HG03460 (cell line): Measurements from ENCODE around the gene SNRNP25.
A peak's percentile ranks its signal among the peaks of the same experiment; 100 is the strongest.

Source experiments
- ATAC-seq: cut with Tn5 transposase; IDR thresholded peaks from one replicate; pipeline ENCODE4 v1.9.1; 2021; ENCODE audit not compliant: unreplicated experiment

The SNRNP25 gene

DNA sequence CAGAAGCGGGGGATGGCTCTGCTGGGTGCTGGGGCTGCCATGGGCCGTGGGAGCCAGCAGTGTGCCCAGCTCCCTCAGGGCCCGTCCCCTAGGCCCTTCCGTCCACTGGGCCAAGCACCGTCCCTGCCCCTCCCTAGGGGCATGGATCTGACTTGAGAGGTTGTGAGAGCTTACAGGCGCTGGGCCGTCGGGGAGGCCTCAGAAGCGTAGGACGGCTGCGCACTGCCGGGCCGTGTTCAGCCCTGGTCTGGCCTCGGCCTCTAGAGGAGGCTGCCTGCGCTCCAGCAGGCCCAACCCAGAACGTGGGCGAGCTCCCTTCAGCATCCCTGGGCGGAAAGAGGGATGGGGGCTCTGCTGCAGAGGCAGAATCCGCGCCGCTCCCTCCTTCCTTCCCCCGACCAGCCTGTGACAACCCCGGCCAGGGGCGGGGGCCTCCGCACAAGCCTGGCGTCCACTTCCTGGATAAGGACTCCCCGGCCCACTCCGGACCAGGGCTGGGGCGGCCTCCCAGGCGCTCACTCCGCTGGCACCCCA, 23.7 kb downstream of the SNRNP25 start:
- peak; percentile 21 for ATAC-seq

DNA sequence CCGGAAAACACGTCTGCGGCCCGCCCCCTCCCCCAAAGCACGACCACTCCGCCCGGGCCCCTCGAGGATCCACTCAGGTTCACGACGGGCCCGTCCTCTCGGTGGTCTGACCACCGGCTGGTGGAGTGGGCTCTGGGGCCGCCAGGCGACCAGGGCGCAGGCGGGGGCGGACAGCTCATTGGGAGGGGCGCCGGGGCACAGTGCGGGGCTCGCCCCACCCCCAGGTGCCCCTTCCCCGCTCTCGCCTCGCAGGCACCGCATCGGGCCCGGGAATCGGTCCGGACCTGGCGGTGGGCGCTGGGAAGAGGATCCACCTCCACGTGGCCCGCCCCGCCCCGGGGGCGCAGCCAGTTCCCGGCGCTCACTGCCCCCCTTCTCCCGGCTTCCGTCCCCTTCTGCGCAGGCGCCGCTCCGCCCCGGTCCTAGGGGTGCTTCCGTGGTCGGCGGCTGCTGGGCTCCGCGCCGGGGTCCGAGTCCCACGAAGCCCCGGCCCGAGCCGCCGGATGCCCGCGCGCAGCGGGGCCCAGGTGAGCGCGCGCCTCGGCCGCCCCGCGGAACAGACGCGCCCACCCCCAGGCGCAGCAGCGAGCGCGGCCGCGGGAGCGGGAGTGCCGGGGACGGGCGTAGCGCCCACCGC, 24.3 kb downstream of the SNRNP25 start, which contains the start of gene MPG:
Gene MPG (plus strand): TSS at position 419 of the 637 bp plus-strand sequence. CDS start 85 bp downstream, at position 504.
- ATAC-seq = peak; percentile 68

DNA sequence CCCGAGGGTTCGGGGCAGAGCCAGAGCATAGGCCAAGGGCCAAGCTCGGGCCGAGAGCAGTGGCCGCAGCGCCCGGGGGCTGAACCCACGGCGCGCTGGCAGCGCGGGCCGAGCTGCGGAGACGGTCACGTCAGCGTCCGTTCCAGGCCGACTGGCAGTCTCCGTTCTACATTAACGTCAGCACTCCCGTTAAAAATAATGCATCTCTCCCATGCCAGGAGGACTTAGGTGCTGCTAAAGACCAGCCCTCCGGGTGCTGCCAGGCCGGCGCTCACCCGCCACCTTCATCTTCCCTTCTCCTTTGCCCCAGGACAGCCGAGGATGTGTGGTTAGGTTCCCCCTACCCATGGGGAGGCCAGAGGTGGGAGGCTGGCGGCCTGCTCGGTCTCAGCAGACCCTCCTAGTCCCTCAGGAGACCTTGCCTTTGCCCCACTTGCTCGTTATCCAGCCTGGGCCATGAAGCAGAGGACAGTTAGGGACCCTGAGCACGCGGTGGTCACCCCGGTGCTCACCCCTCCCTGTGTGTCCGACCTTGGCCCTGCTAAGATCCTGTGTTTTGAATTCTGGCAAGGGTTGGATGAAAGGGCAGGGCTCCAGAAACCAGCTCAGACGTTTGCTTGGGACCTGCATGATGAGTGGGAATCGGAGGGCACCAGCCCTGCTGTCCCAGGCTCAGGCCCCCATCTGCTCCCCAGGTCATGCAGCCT, 25.0 kb downstream of the SNRNP25 start:
- ATAC-seq = peak; percentile 8

DNA sequence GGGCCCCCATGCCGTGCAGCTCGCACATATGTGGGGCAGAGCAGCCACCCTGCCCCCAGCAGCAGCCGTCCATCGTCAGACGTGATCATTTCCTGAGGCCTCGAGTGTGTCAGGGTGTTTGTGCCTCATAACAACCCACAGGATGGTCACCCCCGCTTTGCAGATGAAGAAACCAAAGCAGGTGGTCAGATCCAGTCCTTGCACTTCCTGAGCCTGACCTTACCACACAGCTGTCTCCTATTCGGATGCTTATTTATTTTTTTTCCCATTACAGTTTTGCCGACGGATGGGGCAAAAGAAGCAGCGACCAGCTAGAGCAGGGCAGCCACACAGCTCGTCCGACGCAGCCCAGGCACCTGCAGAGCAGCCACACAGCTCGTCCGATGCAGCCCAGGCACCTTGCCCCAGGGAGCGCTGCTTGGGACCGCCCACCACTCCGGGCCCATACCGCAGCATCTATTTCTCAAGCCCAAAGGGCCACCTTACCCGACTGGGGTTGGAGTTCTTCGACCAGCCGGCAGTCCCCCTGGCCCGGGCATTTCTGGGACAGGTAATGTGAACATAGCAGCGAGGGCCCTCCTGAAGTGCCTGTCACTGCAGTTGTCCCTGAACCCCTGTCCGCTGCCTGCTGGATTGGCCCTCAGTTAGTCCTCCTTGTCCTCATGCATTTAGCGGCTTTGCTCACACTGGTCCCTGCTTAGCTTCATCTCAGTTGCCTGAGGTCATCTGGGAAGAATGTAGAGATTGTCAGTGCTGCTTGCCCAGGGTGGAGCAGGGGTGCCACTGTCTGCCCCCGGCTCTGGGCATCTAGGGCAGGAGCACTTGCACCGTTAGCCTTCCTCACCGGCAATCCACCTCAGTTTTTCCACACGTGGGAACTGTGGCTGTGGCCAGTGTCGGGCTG, 25.8 kb downstream of the SNRNP25 start:
- ATAC-seq = no peak

DNA sequence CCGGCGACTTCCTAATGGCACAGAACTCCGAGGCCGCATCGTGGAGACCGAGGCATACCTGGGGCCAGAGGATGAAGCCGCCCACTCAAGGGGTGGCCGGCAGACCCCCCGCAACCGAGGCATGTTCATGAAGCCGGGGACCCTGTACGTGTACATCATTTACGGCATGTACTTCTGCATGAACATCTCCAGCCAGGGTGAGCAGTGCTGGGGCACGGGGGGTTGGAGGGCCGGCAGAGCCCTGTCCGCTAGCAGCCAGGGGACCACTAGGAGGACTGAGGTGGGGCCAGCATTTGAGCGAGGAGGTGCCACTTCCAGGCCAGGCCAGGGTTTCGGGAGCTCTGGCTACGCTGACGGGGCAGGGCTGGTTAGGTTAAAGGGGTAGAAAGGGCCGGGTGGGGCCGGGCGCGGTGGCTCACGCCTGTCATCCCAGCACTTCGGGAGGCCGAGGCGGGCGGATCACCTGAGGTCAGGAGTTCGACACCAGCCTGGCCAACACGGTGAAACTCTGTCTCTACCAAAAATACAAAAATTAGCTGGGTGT, 29.5 kb downstream of the SNRNP25 start:
- no peak for ATAC-seq

DNA sequence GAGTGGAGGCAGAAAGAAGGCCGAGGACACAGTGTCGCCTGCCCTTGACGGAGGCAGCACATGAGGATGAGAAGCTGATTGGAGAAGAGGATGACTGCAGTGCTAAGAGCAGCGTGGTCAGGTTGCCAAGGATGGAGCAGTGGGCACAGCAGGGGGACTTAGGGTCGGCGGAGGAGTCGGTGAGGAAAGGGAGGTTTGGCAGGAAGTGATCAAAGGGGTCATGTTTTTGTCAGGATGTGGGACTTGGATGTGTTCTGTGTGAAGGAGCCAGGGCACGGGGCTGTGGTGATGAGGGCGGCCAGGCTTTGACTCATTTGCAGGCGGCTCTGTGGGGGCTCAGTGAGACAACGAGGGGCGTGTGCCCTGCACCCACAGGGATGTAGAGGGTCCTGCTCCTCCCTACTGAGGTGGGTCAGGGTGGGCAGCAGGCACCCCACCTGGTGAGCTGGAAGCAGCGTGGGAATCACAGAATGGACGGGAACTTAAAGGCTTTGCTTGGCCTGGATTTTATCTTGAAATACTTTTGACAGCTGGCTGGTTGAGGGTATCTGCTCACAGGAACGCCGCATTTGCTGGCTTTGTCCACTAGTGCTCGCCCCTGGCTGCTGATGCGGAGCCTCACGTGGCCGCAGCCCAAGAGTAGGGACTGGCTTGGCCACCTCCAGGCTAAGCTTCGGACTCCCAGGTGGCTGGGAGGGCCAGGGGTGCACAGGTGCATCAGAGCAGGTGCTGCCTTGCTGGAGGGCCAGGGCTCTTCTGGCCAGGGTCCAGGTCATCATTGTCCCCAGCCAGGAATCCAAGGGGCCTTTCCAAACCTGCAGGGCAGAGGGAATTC, 30.4 kb downstream of the SNRNP25 start:
- ATAC-seq = no peak

DNA sequence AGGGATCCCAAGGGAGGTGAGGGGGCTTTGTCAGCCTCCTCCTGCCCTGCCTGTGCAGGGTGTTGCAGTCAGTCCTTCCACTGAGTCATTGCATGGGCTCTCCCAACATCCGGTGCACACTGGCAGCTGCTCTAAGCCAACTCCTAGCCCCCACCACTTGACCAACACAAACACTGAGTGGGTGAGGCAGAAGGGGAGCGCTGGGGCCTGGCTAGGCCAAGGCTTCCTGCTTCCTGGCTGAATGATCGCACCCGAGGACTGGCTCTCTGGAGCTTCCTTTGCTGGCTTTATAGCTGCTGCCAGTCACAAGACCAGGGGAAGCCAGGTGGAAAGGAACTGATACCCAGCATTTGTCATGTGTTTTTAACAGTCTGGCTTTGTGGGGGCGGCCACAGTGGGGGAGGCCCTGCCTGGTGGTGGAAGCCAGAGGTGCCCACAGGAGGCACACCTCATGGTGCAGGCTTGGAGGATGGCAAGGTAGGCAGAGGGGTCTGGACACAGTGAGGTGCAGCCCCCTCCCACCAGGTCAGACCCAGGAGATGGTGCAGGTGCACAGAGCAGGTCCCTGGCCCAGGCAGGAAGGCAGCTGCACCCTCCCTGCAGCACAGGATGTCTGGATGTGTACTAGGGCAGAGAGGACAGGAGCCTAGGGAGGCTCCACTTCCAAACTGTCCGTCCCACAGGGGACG, 31.2 kb downstream of the SNRNP25 start:
- peak; percentile 76 for ATAC-seq

DNA sequence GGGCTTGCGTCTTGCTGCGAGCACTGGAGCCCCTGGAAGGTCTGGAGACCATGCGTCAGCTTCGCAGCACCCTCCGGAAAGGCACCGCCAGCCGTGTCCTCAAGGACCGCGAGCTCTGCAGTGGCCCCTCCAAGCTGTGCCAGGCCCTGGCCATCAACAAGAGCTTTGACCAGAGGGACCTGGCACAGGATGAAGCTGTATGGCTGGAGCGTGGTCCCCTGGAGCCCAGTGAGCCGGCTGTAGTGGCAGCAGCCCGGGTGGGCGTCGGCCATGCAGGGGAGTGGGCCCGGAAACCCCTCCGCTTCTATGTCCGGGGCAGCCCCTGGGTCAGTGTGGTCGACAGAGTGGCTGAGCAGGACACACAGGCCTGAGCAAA, 31.8 kb downstream of the SNRNP25 start:
- ATAC-seq = no peak

DNA sequence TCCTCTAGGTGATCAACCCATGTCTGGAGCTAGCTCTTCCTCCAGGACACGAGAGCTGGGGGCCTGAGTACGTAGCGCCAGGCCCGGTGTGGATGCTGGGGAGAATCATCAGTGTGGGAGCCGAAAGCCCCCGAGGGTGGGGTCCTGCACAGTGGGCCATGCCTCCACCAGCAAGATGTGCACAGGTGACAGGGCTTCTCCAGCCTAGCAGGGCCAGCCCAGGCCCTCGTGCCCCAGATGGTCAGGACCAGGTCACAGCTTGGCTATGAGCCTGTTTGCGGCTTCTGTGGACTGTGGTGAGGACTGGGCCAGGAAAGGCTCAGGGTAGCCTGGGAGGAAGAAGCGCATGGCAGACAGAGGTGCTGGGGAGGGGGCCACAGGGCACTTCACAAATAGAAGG, 32.2 kb downstream of the SNRNP25 start:
- ATAC-seq = no peak

DNA sequence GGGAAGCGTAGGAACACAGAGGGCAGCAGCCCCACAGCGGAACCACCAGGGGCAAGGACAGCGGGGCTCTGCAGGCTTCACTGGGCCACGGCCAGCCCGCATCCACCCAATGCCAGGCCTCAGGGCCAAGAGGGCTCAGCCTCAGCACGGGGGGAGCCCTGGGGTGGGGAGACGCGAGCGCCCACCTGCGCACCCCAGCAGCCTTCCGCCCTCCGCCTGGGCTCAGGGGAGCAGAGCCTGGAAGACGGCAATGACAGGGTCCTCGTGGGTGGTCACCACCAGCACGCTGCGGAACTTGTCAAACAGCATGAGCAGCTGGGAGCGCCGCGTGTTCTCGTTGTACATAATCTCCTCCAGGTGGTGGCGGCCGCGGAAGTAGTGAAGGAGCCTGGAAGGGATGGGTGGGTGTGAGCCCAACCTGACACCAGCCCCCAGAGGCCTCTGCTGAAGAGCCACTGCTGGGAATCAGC, 32.9 kb downstream of the SNRNP25 start:
- ATAC-seq = no peak

DNA sequence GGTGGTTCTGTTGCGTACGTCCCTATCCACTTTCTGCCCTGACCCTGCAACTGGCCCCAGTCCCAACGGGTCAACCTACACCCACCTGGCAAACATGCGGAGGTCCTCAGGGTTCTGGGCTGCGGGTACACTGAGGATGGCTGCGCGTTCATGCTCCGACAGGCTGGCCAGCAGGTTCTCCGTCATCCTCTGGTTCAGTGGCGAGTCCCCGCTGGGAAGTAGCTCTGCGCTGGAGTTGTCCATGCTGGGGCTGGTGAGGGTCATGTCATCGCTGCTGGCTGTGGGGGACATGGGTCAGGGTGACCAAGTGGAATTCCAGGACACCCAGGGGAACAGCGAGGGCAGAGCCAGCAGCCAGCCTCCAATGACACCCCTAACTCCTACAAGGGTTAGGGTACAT, 35.0 kb downstream of the SNRNP25 start:
- ATAC-seq = no peak

DNA sequence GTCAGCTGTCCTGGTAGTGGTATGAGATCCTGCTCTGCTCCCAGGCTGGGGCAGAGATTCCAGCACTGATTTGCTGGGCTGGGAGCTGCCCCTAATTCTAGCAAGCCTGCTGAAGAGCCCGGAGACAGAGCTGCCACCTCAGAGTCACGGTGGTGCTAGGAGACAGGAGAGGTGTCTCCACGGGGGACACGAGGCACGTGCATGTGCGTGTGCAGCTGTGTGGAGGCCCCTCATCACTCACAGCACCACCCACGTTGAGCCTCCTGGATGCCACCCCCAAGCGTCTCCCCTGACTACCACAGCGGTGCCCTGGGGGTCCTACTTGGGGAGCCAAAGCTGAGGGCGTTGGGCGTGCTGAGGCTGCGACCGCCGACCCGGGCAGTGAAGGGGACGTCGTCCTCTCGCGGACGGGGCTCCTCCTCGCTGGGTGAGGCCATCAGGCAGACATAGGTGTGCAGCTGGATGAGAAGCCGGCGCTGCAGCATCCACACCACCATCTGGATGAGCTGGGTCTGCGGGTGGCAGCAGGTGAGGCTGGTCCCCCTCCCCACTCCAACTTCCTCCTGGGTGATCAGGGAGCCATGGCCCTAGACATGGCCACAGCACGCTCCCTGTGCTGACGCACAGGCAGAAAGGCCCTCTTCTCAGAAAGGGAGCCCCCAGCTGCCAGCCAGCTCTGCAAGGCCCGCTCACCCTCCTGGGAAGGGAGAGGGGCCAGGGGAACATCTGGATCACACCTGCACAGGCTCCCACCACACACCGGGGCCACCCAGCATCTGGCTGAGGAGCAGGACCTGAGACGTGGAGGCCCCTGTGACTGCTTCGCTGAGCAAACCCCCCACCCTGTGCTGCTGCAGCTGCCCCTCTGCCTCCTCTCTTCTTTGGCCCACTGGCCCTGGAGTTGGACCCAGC, 36.0 kb downstream of the SNRNP25 start:
- ATAC-seq = no peak

DNA sequence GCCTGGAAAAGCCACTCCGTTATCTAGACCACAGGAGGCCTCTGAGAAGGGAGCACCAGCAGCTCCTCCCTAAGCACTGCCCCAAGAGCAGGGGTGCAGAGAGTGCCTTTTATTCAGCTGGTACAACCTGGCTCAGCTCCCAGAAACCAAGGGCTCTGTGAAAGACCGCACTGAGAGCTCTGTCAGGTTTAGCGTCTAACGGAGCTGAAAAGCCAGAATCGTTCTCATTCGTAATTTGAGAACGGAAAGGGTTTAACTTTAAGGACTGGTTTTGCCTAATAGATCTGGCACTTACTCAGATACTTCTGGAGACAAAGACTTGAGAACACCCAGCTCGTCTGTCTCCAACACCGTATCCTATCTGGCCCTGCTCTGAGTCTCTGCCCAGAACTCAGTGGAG, 37.9 kb downstream of the SNRNP25 start:
- ATAC-seq = no peak

DNA sequence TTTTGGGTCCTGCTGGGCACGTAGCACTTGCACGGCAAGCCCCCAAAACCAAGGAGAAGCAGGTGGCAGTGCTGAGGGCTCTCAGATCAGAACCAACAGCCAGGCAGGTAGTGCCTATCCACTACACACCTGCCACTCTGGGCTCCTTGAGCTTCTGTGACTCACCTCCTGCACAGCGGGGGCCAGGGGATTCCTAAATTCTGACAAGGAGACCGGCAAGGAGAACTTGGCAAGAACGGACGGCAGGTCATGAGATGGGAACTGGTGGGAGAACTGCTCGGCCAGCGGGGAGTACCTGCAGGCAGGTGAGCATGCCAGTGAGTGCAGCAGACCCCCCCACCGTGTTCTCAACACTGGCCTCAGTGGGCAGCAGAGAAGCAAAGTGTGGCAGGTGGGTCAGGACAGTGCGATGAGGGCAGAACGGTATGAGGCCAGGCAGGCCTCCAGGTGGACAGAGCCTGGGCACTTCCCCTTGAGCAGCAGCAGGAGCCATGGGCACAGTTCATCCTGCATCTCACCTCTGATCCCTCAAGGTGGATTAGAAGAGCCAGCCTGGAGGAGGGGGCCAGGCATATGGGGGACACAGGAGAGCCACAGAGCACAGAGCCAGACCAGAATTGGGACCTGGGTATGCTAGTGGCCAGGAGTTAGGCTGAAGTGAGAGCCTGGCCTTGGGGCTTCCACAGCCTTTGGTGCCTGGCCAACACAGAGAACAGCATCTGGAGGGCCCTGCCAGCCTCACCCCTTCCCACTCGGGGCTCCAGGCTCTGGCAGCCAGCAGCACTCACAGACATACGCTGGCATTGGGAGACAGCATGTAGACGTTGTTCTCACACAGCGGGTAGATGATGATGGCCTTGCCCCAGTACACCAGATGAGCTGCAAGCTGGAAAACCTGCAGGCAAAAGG, 39.1 kb downstream of the SNRNP25 start:
- ATAC-seq = no peak

DNA sequence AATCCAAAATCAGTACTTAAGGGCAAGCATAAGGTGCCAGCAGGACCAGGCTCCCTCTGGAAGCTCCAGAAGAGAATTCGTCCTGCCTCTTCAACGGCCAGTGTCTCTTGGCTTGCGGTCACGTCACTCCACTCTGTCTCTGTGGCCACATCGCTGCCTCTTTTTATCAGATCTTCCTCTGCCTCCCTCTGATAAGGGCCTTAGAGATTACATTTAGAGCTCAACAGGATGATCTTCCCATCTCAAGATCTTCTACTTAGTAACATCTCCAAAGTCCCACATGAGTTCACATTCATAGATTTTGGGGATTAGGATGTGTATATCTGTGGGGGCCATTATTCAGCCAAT, 41.3 kb downstream of the SNRNP25 start:
- ATAC-seq = no peak

DNA sequence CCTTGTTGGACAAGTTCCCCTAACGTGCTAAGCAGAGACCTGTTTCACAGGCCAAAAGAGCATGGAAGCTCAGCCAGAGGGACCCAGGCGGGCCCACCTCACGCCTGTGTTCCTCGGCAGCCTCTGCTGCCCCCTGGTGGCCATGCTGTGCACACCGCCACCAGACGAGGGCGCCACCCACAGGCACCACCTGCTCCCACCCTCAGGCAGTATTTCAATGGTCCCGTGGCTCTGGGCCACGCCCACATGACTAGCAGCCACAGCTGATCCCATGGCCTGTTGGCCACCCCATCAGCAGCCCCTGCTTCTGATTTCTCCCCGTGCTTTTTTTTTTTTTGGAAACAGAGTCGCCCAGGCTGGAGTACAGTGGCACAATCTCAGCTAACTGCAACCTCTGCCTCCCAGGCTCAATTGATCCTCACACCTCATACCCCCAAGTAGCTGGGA, 43.3 kb downstream of the SNRNP25 start:
- ATAC-seq = no peak

DNA sequence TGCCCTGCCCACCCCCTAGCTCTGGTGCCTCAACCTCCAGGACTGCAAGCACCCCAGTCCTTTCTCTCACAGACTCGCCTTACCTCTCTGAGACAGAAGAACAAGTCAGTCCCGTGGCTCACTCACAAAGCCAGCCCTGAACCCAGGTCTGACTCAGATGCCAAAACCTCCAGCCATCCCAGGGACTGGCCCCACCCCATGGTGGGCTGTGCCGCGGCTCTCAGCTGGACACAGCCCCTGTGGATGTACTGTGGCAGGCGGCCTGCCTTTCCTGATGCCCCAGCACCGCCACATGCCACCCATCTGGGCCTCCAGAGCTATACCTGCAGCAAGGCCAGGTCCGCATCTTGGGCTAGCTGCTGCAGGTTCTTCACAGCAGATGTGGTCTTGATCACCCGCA, 44.2 kb downstream of the SNRNP25 start:
- ATAC-seq = no peak

DNA sequence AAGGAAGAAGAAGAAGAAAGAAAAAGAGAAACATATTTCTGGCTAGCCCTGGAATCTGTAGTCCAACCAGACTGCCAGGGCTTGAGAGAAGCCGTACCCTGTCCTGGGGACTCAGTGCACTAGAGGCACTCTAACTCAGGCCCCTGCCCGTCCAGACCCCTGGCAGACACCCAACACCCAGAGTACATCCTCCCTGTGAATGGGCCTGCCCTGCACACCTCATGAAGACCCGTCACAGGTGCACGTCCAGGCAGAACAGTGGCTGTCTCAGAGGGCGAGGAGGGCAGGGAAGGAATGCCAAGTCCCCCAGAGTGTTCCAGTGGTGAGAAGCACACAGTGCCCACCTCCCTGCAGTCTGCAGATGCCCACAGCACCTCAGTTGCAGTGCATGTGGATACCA, 47.4 kb downstream of the SNRNP25 start:
- ATAC-seq = no peak
